GM18505 (cell line): Measurements from ENCODE around the gene PABPN1L.

ENCODE experiments used
- ATAC-seq: cut with Tn5 transposase; IDR thresholded peaks from one replicate; pipeline ENCODE4 v1.9.1; 2021; ENCODE audit not compliant: unreplicated experiment
- POLR2A ChIP-seq: IDR thresholded peaks from 4 replicates; pipeline ENCODE4 v1.6.1; 2011; ENCODE audit warnings: borderline replicate concordance; ENCODE audit not compliant: insufficient read depth, insufficient read length; ENCODE audit errors: extremely low read depth

Gene PABPN1L

DNA sequence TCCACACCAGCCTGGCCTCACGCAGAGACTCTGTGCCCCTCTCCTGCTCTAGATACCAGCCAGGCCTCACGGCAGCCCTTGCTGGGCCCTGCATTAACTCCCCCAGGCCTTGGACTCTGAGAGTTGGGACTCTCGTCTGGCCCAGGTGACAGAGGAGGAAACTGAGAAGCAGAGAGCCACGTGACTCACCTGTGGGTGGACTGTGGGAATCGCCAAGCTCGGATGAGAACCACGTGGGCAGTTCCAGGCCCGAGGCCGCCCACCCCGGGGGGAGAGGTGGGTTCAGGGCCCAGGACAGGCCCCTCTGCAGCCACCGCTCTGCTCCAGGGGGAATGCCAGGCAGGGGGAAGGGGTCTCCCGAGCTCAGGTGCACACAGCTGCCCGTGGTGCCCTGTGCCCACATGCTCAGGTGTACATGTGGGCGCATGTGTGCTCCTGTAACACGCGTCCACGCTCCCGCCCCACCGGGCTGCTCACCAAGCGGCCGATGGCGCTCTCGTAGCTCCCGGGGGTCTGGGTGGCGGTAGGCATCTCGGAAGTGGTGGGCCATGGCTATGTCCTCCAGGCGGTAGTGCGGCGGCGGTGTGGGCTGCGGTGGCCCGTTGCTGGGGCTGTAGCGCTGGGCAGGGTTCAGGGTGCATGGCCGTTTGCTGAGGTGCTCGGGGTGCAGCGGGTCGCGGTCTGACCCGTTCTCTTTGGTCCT, 18.3 kb upstream of the PABPN1L start:
- no peak for TF ChIP-seq POLR2A
- no peak for ATAC-seq

GRCh38 chr16:88883946-88884345, 17.5 kb upstream of the PABPN1L start:
- ATAC-seq = no peak
- no peak for TF ChIP-seq POLR2A

GRCh38 chr16:88883117-88883895, 16.8 kb upstream of the PABPN1L start:
- TF ChIP-seq POLR2A = no peak

GRCh38 chr16:88882358-88883030, 16.0 kb upstream of the PABPN1L start:
- ATAC-seq = no peak
- no peak for TF ChIP-seq POLR2A

More at GRCh38 chr16:88883117-88883895, 16.8 kb upstream of the PABPN1L start:
- no peak for ATAC-seq

- no peak for ATAC-seq
- TF ChIP-seq POLR2A = no peak
Measured at GRCh38 chr16:88881675-88882357, 15.4 kb upstream of the PABPN1L start.

GRCh38 chr16:88881007-88881615, 14.7 kb upstream of the PABPN1L start:
- TF ChIP-seq POLR2A = no peak
- no peak for ATAC-seq

GRCh38 chr16:88880226-88881006, 14.0 kb upstream of the PABPN1L start:
- no peak for TF ChIP-seq POLR2A
- no peak for ATAC-seq

GRCh38 chr16:88879788-88880055, 13.3 kb upstream of the PABPN1L start:
- TF ChIP-seq POLR2A = peak; percentile 22
- no peak for ATAC-seq

DNA sequence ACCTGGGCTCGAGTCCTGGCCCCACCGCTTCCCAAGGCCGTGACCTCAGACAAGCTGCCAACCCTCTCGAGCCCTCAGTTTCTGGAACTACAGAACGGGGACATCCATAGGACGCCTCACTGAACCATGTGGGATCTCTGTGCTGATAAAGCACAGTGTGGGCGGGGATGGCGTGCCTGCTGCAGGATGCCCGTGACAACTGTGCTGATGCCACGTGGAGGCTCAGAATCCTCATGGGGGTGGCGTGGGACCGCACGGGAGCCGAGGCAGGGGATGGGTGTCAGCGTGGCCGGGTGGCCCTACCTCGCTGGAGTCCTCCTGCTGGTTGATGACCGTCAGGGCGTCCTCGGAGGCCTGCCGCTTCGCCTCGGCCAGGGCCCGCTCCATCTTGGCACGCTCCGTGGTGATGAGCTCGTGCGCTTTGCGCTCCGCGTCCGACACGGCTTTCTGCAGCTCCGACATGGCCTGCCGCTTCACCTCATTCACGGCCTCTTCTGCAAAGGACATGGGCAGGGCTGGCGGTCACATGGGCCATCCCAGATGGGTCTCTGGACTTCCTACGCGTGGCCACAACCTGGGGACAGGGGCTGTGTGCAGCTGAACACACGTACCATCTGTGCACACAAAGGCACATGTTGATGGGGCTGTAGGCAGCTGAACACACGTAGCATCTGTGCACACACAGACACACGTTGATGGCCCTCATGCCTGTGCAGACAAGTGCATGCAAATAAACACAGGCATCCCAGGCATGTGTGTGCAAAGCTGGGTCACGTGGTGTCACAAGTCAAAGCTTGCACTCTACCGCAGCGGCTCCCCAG, 12.7 kb upstream of the PABPN1L start:
- no peak for TF ChIP-seq POLR2A
- no peak for ATAC-seq

DNA sequence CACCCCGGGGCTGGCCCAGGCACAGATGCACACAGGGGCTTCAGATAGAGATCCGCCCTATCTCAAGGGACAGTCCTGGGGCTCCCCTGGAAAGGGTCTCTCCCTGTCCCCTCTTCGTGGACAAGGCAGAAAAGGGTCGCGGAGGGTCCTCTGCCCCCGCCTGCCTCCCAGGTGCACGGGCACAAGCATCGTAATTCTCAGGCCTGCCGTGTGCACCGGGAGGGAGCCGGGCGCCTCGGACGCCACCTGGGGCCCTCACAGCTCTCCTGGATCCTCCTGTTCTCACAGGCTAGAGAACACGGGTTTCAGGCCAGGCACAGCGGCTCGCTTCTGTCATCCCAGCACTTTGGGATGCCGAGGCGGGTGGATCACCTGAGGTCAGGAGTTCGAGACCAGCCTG, 11.9 kb upstream of the PABPN1L start:
- no peak for ATAC-seq
- TF ChIP-seq POLR2A = no peak

- no peak for TF ChIP-seq POLR2A
- no peak for ATAC-seq
Measured at GRCh38 chr16:88877564-88878289, 11.3 kb upstream of the PABPN1L start.
